ENCODE results near the gene CCDC106. TPM values are rescaled to one million over a fixed set of nuclear protein-coding genes. Genes with fewer than 3 reads are reported as not detected.

CCDC106 gene
- total RNA-seq, 3 donors from 2014 or later (not counting 1 experiment from before 2014, with no cell fraction given): 2.0 to 3.2 (median 3.2) TPM

GRCh38 chr19:55651236-55651635 lies 3.2 kb downstream of the CCDC106 start:
- Histone ChIP-seq H3K27ac (ENCODE audit: low read length) (no peak overlapping the region), H3K27me3 (ENCODE audit: control insufficient read depth, insufficient read depth, low read length) (no peaks in the 10 kb centered on the region), H3K4me3 (ENCODE audit: low read length) (no peak overlapping the region), H3K4me1 (ENCODE audit: control insufficient read depth, insufficient read depth, low read length) (peaks cover 41% of the 10 kb centered on the region), H3K36me3 (ENCODE audit: control insufficient read depth, insufficient read depth, low read length) (no peaks in the 10 kb centered on the region), H3K9me3 (ENCODE audit: control insufficient read depth, insufficient read depth, low read length) (no peaks in the 10 kb centered on the region)
- intact Hi-C loops (cut with micrococcal nuclease): loop anchor here (5.0 to 10.0 kb wide), 3 partner anchors 474 to 1456 kb away; partner anchors contain the start of genes TSEN34 and ZSCAN5A
- no peak for ATAC-seq
- peak overlapping the region in 1 of 2 donors; percentile 65 for H3K27ac Mint-ChIP-seq
- H3K4me1 Mint-ChIP-seq: peaks cover 28 to 40% of the 10 kb centered on the region in 2 donors
- no peaks in the 10 kb centered on the region for H3K9me3 Mint-ChIP-seq
- H3K4me3 Mint-ChIP-seq: peak overlapping the region; percentile 13
- 86% methylated on average over 18 of the region's 18 CpGs for WGBS (ENCODE audit: insufficient coverage)
- no peak for TF ChIP-seq CTCF (IDR thresholded peaks at IDR 0.05)
- no peaks in the 10 kb centered on the region for H3K36me3 Mint-ChIP-seq
- H3K27me3 Mint-ChIP-seq (ENCODE audit: low read depth in 2 of 2): peaks cover 0 to 7% of the 10 kb centered on the region in 2 donors
- DNase-seq: no peak

GRCh38 chr19:55652311-55653128 lies 4.5 kb downstream of the CCDC106 start:
- Histone ChIP-seq H3K27me3 (ENCODE audit: control insufficient read depth, insufficient read depth, low read length) (no peaks in the 10 kb centered on the region), H3K9me3 (ENCODE audit: control insufficient read depth, insufficient read depth, low read length) (no peaks in the 10 kb centered on the region), H3K36me3 (ENCODE audit: control insufficient read depth, insufficient read depth, low read length) (no peaks in the 10 kb centered on the region), H3K27ac (ENCODE audit: low read length) (no peak overlapping the region), H3K4me3 (ENCODE audit: low read length) (no peak overlapping the region), H3K4me1 (ENCODE audit: control insufficient read depth, insufficient read depth, low read length) (peaks cover 47% of the 10 kb centered on the region)
- DNase-seq: no peak
- Mint-ChIP-seq H3K9me3 (no peaks in the 10 kb centered on the region), H3K27ac (peak overlapping the region in 1 of 2 donors; percentile 33), H3K4me1 (peaks cover 35 to 51% of the 10 kb centered on the region in 2 donors), H3K27me3 (ENCODE audit: low read depth in 2 of 2) (peaks cover 0 to 7% of the 10 kb centered on the region in 2 donors), H3K36me3 (no peaks in the 10 kb centered on the region), H3K4me3 (no peak overlapping the region)
- no peak for TF ChIP-seq CTCF (IDR thresholded peaks at IDR 0.05)
- intact Hi-C loops (cut with micrococcal nuclease): loop anchor here (5.0 to 10.0 kb wide), 3 partner anchors 475 to 1458 kb away; partner anchors contain the start of genes TSEN34 and ZSCAN5A
- ATAC-seq: no peak
- WGBS (ENCODE audit: insufficient coverage): 95% methylated on average over 71 of the region's 71 CpGs

GRCh38 chr19:55653651-55654322 lies 5.8 kb downstream of the CCDC106 start:
- Mint-ChIP-seq H3K9me3 (no peaks in the 10 kb centered on the region), H3K27ac (peak overlapping the region; percentile 99 to 100), H3K36me3 (no peaks in the 10 kb centered on the region), H3K27me3 (ENCODE audit: low read depth in 2 of 2) (peaks cover 0 to 7% of the 10 kb centered on the region in 2 donors), H3K4me3 (peak overlapping the region; percentile 100), H3K4me1 (peaks cover 38 to 53% of the 10 kb centered on the region in 2 donors)
- peak overlapping the region; percentile 100 for H3K27ac ChIP-seq (ENCODE audit: low read length)
- H3K9me3 ChIP-seq (ENCODE audit: control insufficient read depth, insufficient read depth, low read length): no peaks in the 10 kb centered on the region
- peaks cover 50% of the 10 kb centered on the region for H3K4me1 ChIP-seq (ENCODE audit: control insufficient read depth, insufficient read depth, low read length)
- TF ChIP-seq CTCF (IDR thresholded peaks at IDR 0.05): peak; percentile 99
- intact Hi-C loops (cut with micrococcal nuclease): loop anchor here (1.0 to 10.0 kb wide), 6 partner anchors 18 to 1459 kb away; partner anchors contain the start of genes EPN1, TSEN34 and ZSCAN5A
- H3K36me3 ChIP-seq (ENCODE audit: control insufficient read depth, insufficient read depth, low read length): peaks cover 5% of the 10 kb centered on the region
- no peaks in the 10 kb centered on the region for H3K27me3 ChIP-seq (ENCODE audit: control insufficient read depth, insufficient read depth, low read length)
- ATAC-seq: peak; percentile 50 to 75 (median 67)
- DNase-seq: peak; percentile 98 to 100
- peak overlapping the region; percentile 65 for H3K4me3 ChIP-seq (ENCODE audit: low read length)
- under 1% methylated on average over 57 of the region's 57 CpGs for WGBS (ENCODE audit: insufficient coverage)
